Liver (tissue), 9 donors: ENCODE measurements around the gene ALOX15. TPM values are rescaled to one million over a fixed set of nuclear protein-coding genes. Genes with fewer than 3 reads are reported as not detected.

ENCODE experiments used
- DNase-seq: peaks from one replicate; pipeline ENCODE4 v3.0.0-alpha.2; 2017; ENCODE audit warnings: low spot score
- H3K27ac ChIP-seq, 2 donors: one replicate each; pipeline ENCODE4 v1.7.0; 2013; ENCODE audit warnings: inconsistent platforms in 2 of 2, low read length in 2 of 2, control low read depth in 1 of 2, low read depth in 1 of 2, mild to moderate bottlenecking in 1 of 2
- H3K27me3 ChIP-seq, 4 donors: one replicate each; pipeline versions ENCODE4 v1.6.1 to v1.7.0; 2013; ENCODE audit warnings: low read length in 3 of 4, inconsistent platforms in 1 of 4, mild to moderate bottlenecking in 1 of 4, moderate library complexity in 1 of 4; ENCODE audit not compliant: control insufficient read depth in 4 of 4, insufficient read depth in 4 of 4
- H3K36me3 ChIP-seq, 4 donors: one replicate each; pipeline versions ENCODE4 v1.6.1 to v1.7.0; 2013; ENCODE audit warnings: low read length in 3 of 4, mild to moderate bottlenecking in 3 of 4, low read depth in 1 of 4, moderate library complexity in 1 of 4; ENCODE audit not compliant: control insufficient read depth in 4 of 4, insufficient read depth in 3 of 4
- H3K4me1 ChIP-seq, 4 donors: one replicate each; pipeline versions ENCODE4 v1.6.1 to v1.7.0; 2013; ENCODE audit warnings: low read length in 3 of 4, mild to moderate bottlenecking in 3 of 4, moderate library complexity in 1 of 4; ENCODE audit not compliant: control insufficient read depth in 4 of 4, insufficient read depth in 4 of 4
- H3K4me3 ChIP-seq, 3 donors: one replicate each; pipeline versions ENCODE4 v1.6.1 to v1.7.0; 2013; ENCODE audit warnings: low read length in 3 of 3, control low read depth in 1 of 3, low read depth in 1 of 3, mild to moderate bottlenecking in 1 of 3
- H3K9ac ChIP-seq, 2 donors: one replicate each; pipeline ENCODE4 v1.7.0; 2013; ENCODE audit warnings: low read length in 2 of 2, mild to moderate bottlenecking in 2 of 2, moderate library complexity in 2 of 2, control low read depth in 1 of 2, low read depth in 1 of 2
- H3K9me3 ChIP-seq, 4 donors: one replicate each; pipeline versions ENCODE4 v1.6.1 to v1.7.0; 2013; ENCODE audit warnings: low read length in 3 of 4; ENCODE audit not compliant: control insufficient read depth in 4 of 4
- EGR1 ChIP-seq, 2 donors: IDR thresholded peaks; 2 replicates each; pipeline ENCODE4 v1.6.1; 2016 to 2018; ENCODE audit warnings: antibody characterized with exemption in 2 of 2, low read depth in 2 of 2
- HNF4G ChIP-seq: IDR thresholded peaks from 2 replicates; pipeline ENCODE4 v1.6.1; 2016; ENCODE audit warnings: antibody characterized with exemption
- JUND ChIP-seq, 2 donors: IDR thresholded peaks; 2 replicates each; pipeline ENCODE4 v1.6.1; 2016; ENCODE audit warnings: antibody characterized with exemption in 2 of 2
- MAX ChIP-seq: IDR thresholded peaks from 2 replicates; pipeline ENCODE4 v1.6.1; 2016; ENCODE audit warnings: antibody characterized with exemption
- NR2F2 ChIP-seq: IDR thresholded peaks from 2 replicates; pipeline ENCODE4 v1.6.1; 2016; ENCODE audit warnings: antibody characterized with exemption
- SP1 ChIP-seq: IDR thresholded peaks from 2 replicates; pipeline ENCODE4 v1.6.1; 2018; ENCODE audit warnings: antibody characterized with exemption, mild to moderate bottlenecking
- TAF1 ChIP-seq: conservative IDR thresholded peaks from 2 replicates; pipeline ENCODE4 v1.6.1; 2016; ENCODE audit warnings: antibody characterized with exemption, mild to moderate bottlenecking
- YY1 ChIP-seq: IDR thresholded peaks from 2 replicates; pipeline ENCODE4 v1.6.1; 2016; ENCODE audit warnings: antibody characterized with exemption, mild to moderate bottlenecking
- WGBS: extraction: QIAGEN DNeasy Blood & Tissue Kit; methylation state at CpG from one replicate; pipeline ENCODE4 v1.1.7; 2013; 5-methylcytosine and 5-hydroxymethylcytosine counted together
- polyA plus RNA-seq, 2 donors: library from polyadenylated mRNA; stranded (reverse) in 1 of 2; unstranded in 1 of 2; fragments of 200-250 nt in 1 of 2; fragments of >200 nt in 1 of 2; fragmentation: Nextera tagmentation in 1 of 2; extraction: Ambion mirVana in 1 of 2; gene quantifications; one replicate each; pipeline versions ENCODE4 v1.2.1 to v1.2.3, GENCODE V29; 2013 to 2015
- total RNA-seq, 2 donors: library from RNA; depleted of rRNA; stranded (reverse); fragments of >200 nt; gene quantifications; one replicate each; pipeline ENCODE4 v1.2.3, GENCODE V29; 2014
- TF ChIP-seq, protein P1 (sequence below): fragments of 150-350 bp; IDR thresholded peaks from 2 replicates; pipeline ENCODE4 v1.5.1; 2017; ENCODE audit warnings: improper control_type of control experiment, low read depth, low read length; ENCODE audit not compliant: missing input control
- TF ChIP-seq, protein P2 (sequence below): IDR thresholded peaks from 2 replicates; pipeline ENCODE4 v1.6.1; 2016; ENCODE audit warnings: antibody characterized with exemption
- TF ChIP-seq, protein P3 (sequence below): IDR thresholded peaks from 2 replicates; pipeline ENCODE4 v1.6.1; 2016; ENCODE audit warnings: antibody characterized with exemption, mild to moderate bottlenecking
- TF ChIP-seq, protein P4 (sequence below): IDR thresholded peaks from 2 replicates; pipeline ENCODE4 v1.6.1; 2016; ENCODE audit warnings: antibody characterized with exemption
- donor health status: healthy.
- donor health status: healthy.
- donor health status: healthy.
- donor health status: healthy.
- donor health status: healthy.

Gene ALOX15
- total and polyA plus RNA-seq, 4 donors, result 0.03 to 1.7 TPM; not detected in 2

DNA sequence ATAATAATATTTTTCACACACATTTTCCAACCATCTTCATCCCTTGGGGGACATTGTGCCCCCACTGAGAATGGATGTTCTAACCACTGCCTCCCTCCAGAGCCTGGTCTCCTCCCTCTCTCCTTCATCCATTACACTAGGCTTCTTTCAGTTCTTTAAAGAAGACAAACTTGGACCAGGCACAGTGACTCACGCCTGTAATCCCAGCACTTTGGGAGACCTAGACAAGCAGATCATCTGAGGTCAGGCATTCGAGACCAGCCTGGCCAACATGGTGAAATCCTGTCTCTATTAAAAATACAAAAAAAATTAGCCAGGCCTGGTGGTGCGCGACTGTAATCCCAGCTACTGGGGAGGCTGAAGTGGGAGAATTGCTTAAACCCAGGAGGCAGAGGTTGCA lies 6.5 kb downstream of the ALOX15 start:
- no peaks in the 10 kb centered on the region for H3K36me3 ChIP-seq
- H3K27me3 ChIP-seq, result peaks cover 0 to 6% (median 4%) of the 10 kb centered on the region in 4 donors
- DNase-seq, result no peak
- no peak overlapping the region for H3K27ac ChIP-seq
- WGBS, result 67% methylated on average over 4 of the region's 4 CpGs
- TF ChIP-seq, protein P1, sequence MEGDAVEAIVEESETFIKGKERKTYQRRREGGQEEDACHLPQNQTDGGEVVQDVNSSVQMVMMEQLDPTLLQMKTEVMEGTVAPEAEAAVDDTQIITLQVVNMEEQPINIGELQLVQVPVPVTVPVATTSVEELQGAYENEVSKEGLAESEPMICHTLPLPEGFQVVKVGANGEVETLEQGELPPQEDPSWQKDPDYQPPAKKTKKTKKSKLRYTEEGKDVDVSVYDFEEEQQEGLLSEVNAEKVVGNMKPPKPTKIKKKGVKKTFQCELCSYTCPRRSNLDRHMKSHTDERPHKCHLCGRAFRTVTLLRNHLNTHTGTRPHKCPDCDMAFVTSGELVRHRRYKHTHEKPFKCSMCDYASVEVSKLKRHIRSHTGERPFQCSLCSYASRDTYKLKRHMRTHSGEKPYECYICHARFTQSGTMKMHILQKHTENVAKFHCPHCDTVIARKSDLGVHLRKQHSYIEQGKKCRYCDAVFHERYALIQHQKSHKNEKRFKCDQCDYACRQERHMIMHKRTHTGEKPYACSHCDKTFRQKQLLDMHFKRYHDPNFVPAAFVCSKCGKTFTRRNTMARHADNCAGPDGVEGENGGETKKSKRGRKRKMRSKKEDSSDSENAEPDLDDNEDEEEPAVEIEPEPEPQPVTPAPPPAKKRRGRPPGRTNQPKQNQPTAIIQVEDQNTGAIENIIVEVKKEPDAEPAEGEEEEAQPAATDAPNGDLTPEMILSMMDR, result no peak
- TF ChIP-seq HNF4G, result no peak
- TF ChIP-seq YY1, result no peak
- TF ChIP-seq SP1, result no peak
- TF ChIP-seq, protein P2, sequence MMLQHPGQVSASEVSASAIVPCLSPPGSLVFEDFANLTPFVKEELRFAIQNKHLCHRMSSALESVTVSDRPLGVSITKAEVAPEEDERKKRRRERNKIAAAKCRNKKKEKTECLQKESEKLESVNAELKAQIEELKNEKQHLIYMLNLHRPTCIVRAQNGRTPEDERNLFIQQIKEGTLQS, result no peak
- TF ChIP-seq MAX, result no peak
- no peak for TF ChIP-seq TAF1
- TF ChIP-seq, protein P3, sequence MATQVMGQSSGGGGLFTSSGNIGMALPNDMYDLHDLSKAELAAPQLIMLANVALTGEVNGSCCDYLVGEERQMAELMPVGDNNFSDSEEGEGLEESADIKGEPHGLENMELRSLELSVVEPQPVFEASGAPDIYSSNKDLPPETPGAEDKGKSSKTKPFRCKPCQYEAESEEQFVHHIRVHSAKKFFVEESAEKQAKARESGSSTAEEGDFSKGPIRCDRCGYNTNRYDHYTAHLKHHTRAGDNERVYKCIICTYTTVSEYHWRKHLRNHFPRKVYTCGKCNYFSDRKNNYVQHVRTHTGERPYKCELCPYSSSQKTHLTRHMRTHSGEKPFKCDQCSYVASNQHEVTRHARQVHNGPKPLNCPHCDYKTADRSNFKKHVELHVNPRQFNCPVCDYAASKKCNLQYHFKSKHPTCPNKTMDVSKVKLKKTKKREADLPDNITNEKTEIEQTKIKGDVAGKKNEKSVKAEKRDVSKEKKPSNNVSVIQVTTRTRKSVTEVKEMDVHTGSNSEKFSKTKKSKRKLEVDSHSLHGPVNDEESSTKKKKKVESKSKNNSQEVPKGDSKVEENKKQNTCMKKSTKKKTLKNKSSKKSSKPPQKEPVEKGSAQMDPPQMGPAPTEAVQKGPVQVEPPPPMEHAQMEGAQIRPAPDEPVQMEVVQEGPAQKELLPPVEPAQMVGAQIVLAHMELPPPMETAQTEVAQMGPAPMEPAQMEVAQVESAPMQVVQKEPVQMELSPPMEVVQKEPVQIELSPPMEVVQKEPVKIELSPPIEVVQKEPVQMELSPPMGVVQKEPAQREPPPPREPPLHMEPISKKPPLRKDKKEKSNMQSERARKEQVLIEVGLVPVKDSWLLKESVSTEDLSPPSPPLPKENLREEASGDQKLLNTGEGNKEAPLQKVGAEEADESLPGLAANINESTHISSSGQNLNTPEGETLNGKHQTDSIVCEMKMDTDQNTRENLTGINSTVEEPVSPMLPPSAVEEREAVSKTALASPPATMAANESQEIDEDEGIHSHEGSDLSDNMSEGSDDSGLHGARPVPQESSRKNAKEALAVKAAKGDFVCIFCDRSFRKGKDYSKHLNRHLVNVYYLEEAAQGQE, result no peak
- no peak for TF ChIP-seq EGR1 (IDR thresholded peaks at IDR 0.05; ENCODE audit: low read depth in 2 of 2)
- no peak overlapping the region for H3K9ac ChIP-seq
- H3K9me3 ChIP-seq, result no peaks in the 10 kb centered on the region
- peaks cover 0 to 11% (median 2%) of the 10 kb centered on the region in 4 donors for H3K4me1 ChIP-seq
- H3K4me3 ChIP-seq, result no peak overlapping the region

DNA sequence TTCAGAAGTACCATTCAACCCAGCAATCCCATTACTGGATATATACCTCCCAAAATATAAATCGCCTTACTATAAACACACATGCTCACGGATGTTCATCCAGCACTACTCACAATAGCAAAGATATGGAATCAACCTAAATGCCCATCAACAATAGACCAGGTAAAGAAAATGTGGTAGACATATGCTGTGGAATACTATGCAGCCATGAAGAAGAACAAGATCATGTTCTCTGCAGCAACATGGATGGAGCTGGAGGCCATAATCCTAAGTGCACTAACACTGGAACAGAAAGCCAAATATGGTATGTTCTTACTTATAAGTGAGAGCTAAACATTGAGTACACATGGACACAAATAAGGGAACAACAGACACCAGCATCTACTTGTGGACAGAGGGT lies 7.8 kb downstream of the ALOX15 start:
- DNase-seq, result no peak
- TF ChIP-seq, protein P4, sequence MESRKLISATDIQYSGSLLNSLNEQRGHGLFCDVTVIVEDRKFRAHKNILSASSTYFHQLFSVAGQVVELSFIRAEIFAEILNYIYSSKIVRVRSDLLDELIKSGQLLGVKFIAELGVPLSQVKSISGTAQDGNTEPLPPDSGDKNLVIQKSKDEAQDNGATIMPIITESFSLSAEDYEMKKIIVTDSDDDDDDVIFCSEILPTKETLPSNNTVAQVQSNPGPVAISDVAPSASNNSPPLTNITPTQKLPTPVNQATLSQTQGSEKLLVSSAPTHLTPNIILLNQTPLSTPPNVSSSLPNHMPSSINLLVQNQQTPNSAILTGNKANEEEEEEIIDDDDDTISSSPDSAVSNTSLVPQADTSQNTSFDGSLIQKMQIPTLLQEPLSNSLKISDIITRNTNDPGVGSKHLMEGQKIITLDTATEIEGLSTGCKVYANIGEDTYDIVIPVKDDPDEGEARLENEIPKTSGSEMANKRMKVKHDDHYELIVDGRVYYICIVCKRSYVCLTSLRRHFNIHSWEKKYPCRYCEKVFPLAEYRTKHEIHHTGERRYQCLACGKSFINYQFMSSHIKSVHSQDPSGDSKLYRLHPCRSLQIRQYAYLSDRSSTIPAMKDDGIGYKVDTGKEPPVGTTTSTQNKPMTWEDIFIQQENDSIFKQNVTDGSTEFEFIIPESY, result no peak
- TF ChIP-seq SP1 (no peak), NR2F2 (no peak), JUND (IDR thresholded peaks at IDR 0.05) (no peak)
- Histone ChIP-seq H3K4me3 (no peak overlapping the region), H3K27me3 (peaks cover 0 to 2% (median 0%) of the 10 kb centered on the region in 4 donors), H3K36me3 (no peaks in the 10 kb centered on the region), H3K9ac (no peak overlapping the region), H3K27ac (no peak overlapping the region), H3K9me3 (no peaks in the 10 kb centered on the region), H3K4me1 (peaks cover 0 to 6% (median 0%) of the 10 kb centered on the region in 4 donors)
- 94% methylated on average over 2 of the region's 2 CpGs for WGBS
